Caco-2 (cell line): ENCODE data around the gene RNASEH2A. TPM values are rescaled to one million over a fixed set of nuclear protein-coding genes. Genes with fewer than 3 reads are reported as not detected.

Source experiments
- BruUV-seq: library from RNA; stranded (reverse); fragments of 400-500 nt; replicated peaks from 2 replicates; lab custom pipeline; 2021; lab: Mats Ljungman, UMichigan
- CTCF ChIA-PET: fragments of 300-600 bp; sonication (Branson Sonifier 250); formaldehyde crosslinking; loops from one replicate; lab custom pipeline; 2022; ENCODE audit warnings: antibody characterized with exemption; lab: Charles Lee
- POLR2A ChIA-PET: fragments of 300-600 bp; sonication (Branson Sonifier 250); formaldehyde crosslinking; loops from one replicate; lab custom pipeline; 2022; ENCODE audit warnings: antibody characterized with exemption; lab: Charles Lee
- DNase-seq, 2 experiments: peaks; one replicate each; pipeline versions ENCODE4 v3.0.0 to v3.0.0-alpha.2; 2020 to 2022
- H3K27me3 ChIP-seq: replicated peaks from 2 replicates; pipeline ENCODE4 v1.6.0; 2011; ENCODE audit warnings: low read length; ENCODE audit not compliant: control insufficient read depth, insufficient read depth
- H3K36me3 ChIP-seq: 2 replicates; pipeline ENCODE4 v1.5.1; 2011; ENCODE audit warnings: low read length; ENCODE audit not compliant: control insufficient read depth, insufficient read depth
- H3K4me1 ChIP-seq: fragments of 250-450 bp; sonication (Bioruptor Pico); 2 replicates; pipeline ENCODE4 v1.5.1; 2020; ENCODE audit warnings: mild to moderate bottlenecking
- H3K4me3 ChIP-seq: 2 replicates; pipeline ENCODE4 v1.5.1; 2011; ENCODE audit warnings: low read depth, mild to moderate bottlenecking, control low read depth, low read length
- H3K9me3 ChIP-seq: fragments of 250-450 bp; sonication (Bioruptor Pico); 2 replicates; pipeline ENCODE4 v1.5.1; 2020; ENCODE audit warnings: mild to moderate bottlenecking, moderate library complexity
- H3K27ac Mint-ChIP-seq: one replicate; pipeline ENCODE4 v1.8.0; 2022; ENCODE audit warnings: mixed read lengths; ENCODE audit not compliant: unreplicated experiment
- H3K27me3 Mint-ChIP-seq: one replicate; pipeline ENCODE4 v1.8.0; 2022; ENCODE audit warnings: mixed read lengths; ENCODE audit not compliant: insufficient read depth, unreplicated experiment
- H3K36me3 Mint-ChIP-seq: one replicate; pipeline ENCODE4 v1.8.0; 2022; ENCODE audit warnings: mild to moderate bottlenecking, mixed read lengths; ENCODE audit not compliant: insufficient read depth, unreplicated experiment
- H3K4me1 Mint-ChIP-seq: one replicate; pipeline ENCODE4 v1.8.0; 2022; ENCODE audit warnings: low read depth, mixed read lengths; ENCODE audit not compliant: unreplicated experiment
- H3K4me3 Mint-ChIP-seq: one replicate; pipeline ENCODE4 v1.8.0; 2022; ENCODE audit warnings: mild to moderate bottlenecking, moderate library complexity, mixed read lengths; ENCODE audit not compliant: unreplicated experiment
- H3K9me3 Mint-ChIP-seq: one replicate; pipeline ENCODE4 v1.8.0; 2022; ENCODE audit warnings: mixed read lengths; ENCODE audit not compliant: unreplicated experiment
- CTCF ChIP-seq, 2 experiments: fragments of 200-600 bp in 1 of 2; IDR thresholded peaks; 1 replicate in 1 of 2; 2 replicates in 1 of 2; pipeline versions ENCODE4 v1.5.1 to v1.8.0; 2011 to 2022; ENCODE audit warnings: antibody characterized with exemption in 1 of 2, control low read depth in 1 of 2, inconsistent platforms in 1 of 2, low read depth in 1 of 2, low read length in 1 of 2, mild to moderate bottlenecking in 1 of 2, moderate library complexity in 1 of 2; ENCODE audit not compliant: insufficient read depth in 1 of 2, severe bottlenecking in 1 of 2, unreplicated experiment in 1 of 2
- intact Hi-C: fragments of 100-400 bp; cut with micrococcal nuclease; formaldehyde crosslinking; loops from one replicate; pipeline ENCODE4 v1.10.0; 2022; ENCODE audit not compliant: unreplicated experiment
- total RNA-seq: library from RNA; stranded (reverse); gene quantifications from 2 replicates; pipeline ENCODE4 v1.2.3, GENCODE V29; 2022

RNASEH2A gene
- total RNA-seq, 1 experiment from 2014 or later, result 37.6 TPM

GRCh38 chr19:12838182-12838885 is 31.9 kb downstream of the RNASEH2A start, which contains the start of gene MAST1:
TSS of gene MAST1 (plus strand) at chr19:12838515. CDS start at chr19:12838573, 58 bp downstream.
- peak in 1 of 2 experiments; percentile 74 for DNase-seq
- Histone ChIP-seq H3K4me3 (peak within 1 kb of the TSS; percentile 45), H3K9me3 (no peaks in the 10 kb centered on the region), H3K4me1 (peaks cover 14% of the 10 kb centered on the region), H3K27me3 (no peaks in the 10 kb centered on the region), H3K36me3 (no peaks in the 10 kb centered on the region)
- H3K9me3 Mint-ChIP-seq, result no peaks in the 10 kb centered on the region
- no TSS peak for BruUV-seq
- TF ChIP-seq CTCF (IDR thresholded peaks at IDR 0.05; ENCODE audit: insufficient read depth in 1 of 2, low read depth in 1 of 2, low read length in 1 of 2, severe bottlenecking in 1 of 2, unreplicated experiment in 1 of 2), result peak in 1 of 2 experiments; percentile 61
- H3K27ac Mint-ChIP-seq, result no peak within 1 kb of the TSS
- peaks cover 15% of the 10 kb centered on the region for H3K27me3 Mint-ChIP-seq
- peak within 1 kb of the TSS; percentile 75 for H3K4me3 Mint-ChIP-seq
- intact Hi-C loops, result loop anchor here (5.0 kb wide), 1 partner anchor 36 kb away; the partner anchor contains the start of genes PRDX2 and THSD8
- ChIA-PET CTCF (interaction anchor here (0.6 kb wide), 1 partner anchor 10 kb away, joined by 3 read pairs; no protein-coding TSS in a partner anchor), POLR2A (no interaction called here)
- peaks cover 6% of the 10 kb centered on the region for H3K36me3 Mint-ChIP-seq
- H3K4me1 Mint-ChIP-seq, result peaks cover 8% of the 10 kb centered on the region

GRCh38 chr19:12838886-12839756 is 32.7 kb downstream of the RNASEH2A start:
- no peak for DNase-seq
- Mint-ChIP-seq H3K36me3 (peaks cover 6% of the 10 kb centered on the region), H3K4me1 (peaks cover 8% of the 10 kb centered on the region), H3K27me3 (peaks cover 15% of the 10 kb centered on the region), H3K4me3 (peak overlapping the region; percentile 75), H3K9me3 (no peaks in the 10 kb centered on the region), H3K27ac (no peak overlapping the region)
- no peaks in the 10 kb centered on the region for H3K9me3 ChIP-seq
- POLR2A ChIA-PET, result no interaction called here
- no peak for TF ChIP-seq CTCF (IDR thresholded peaks at IDR 0.05; ENCODE audit: insufficient read depth in 1 of 2, low read depth in 1 of 2, low read length in 1 of 2, severe bottlenecking in 1 of 2, unreplicated experiment in 1 of 2)
- intact Hi-C loops, result loop anchor here (5.0 kb wide), 1 partner anchor 37 kb away; the partner anchor contains the start of genes PRDX2 and THSD8
- H3K4me1 ChIP-seq, result peaks cover 12% of the 10 kb centered on the region
- no peaks in the 10 kb centered on the region for H3K36me3 ChIP-seq
- H3K27me3 ChIP-seq, result no peaks in the 10 kb centered on the region
- CTCF ChIA-PET, result no interaction called here
- no TSS peak for BruUV-seq
- H3K4me3 ChIP-seq, result peak overlapping the region; percentile 45
